Measurements from ENCODE around the gene DSP. TPM values are rescaled to one million over a fixed set of nuclear protein-coding genes. Genes with fewer than 3 reads are reported as not detected.

DSP gene
- total and polyA plus RNA-seq, 4 donors = 25.0 to 74.7 (median 34.1) TPM

- no peak overlapping the region for H3K27ac ChIP-seq (ENCODE audit: low read depth in 1 of 2, low read length in 2 of 2)
- H3K27me3 ChIP-seq (ENCODE audit: control insufficient read depth in 4 of 4, insufficient read depth in 4 of 4, low read length in 3 of 4) = no peaks in the 10 kb centered on the region
- no peaks in the 10 kb centered on the region for H3K9me3 ChIP-seq (ENCODE audit: control insufficient read depth in 4 of 4, low read length in 3 of 4)
- no peak overlapping the region for H3K4me3 ChIP-seq (ENCODE audit: low read depth in 1 of 3, low read length in 3 of 3)
- H3K9ac ChIP-seq (ENCODE audit: low read depth in 1 of 2, low read length in 2 of 2) = no peak overlapping the region
- TF ChIP-seq REST (IDR thresholded peaks at IDR 0.05) (no peak), ZBTB33 (IDR thresholded peaks at IDR 0.05) (no peak), HNF4A (conservative IDR thresholded peaks at IDR 0.05) (no peak), EGR1 (IDR thresholded peaks at IDR 0.05; ENCODE audit: low read depth in 2 of 2) (no peak), CTCF (IDR thresholded peaks at IDR 0.05; ENCODE audit: low read depth, low read length, missing input control) (no peak), ATF3 (IDR thresholded peaks at IDR 0.05) (no peak), TAF1 (conservative IDR thresholded peaks at IDR 0.05) (no peak), JUND (IDR thresholded peaks at IDR 0.05) (no peak), HNF4G (IDR thresholded peaks at IDR 0.05) (no peak)
- H3K4me1 ChIP-seq (ENCODE audit: control insufficient read depth in 4 of 4, insufficient read depth in 4 of 4, low read length in 3 of 4) = no peaks in the 10 kb centered on the region
- WGBS = 90% methylated on average over 9 of the region's 9 CpGs
- DNase-seq (ENCODE audit: low spot score) = no peak
- peaks cover 11 to 87% (median 75%) of the 10 kb centered on the region in 4 donors for H3K36me3 ChIP-seq (ENCODE audit: control insufficient read depth in 4 of 4, insufficient read depth in 3 of 4, low read depth in 1 of 4, low read length in 3 of 4)
These were observed 30.9 kb downstream of the DSP start for GRCh38 chr6:7572213-7572943.

GRCh38 chr6:7574500-7574899 lies 33.0 kb downstream of the DSP start:
- Histone ChIP-seq H3K9me3 (ENCODE audit: control insufficient read depth in 4 of 4, low read length in 3 of 4) (no peaks in the 10 kb centered on the region), H3K27ac (ENCODE audit: low read depth in 1 of 2, low read length in 2 of 2) (no peak overlapping the region), H3K4me3 (ENCODE audit: low read depth in 1 of 3, low read length in 3 of 3) (no peak overlapping the region), H3K27me3 (ENCODE audit: control insufficient read depth in 4 of 4, insufficient read depth in 4 of 4, low read length in 3 of 4) (no peaks in the 10 kb centered on the region), H3K9ac (ENCODE audit: low read depth in 1 of 2, low read length in 2 of 2) (no peak overlapping the region), H3K4me1 (ENCODE audit: control insufficient read depth in 4 of 4, insufficient read depth in 4 of 4, low read length in 3 of 4) (no peaks in the 10 kb centered on the region), H3K36me3 (ENCODE audit: control insufficient read depth in 4 of 4, insufficient read depth in 3 of 4, low read depth in 1 of 4, low read length in 3 of 4) (peaks cover 10 to 86% (median 70%) of the 10 kb centered on the region in 4 donors)
- 95% methylated on average over 2 of the region's 2 CpGs for WGBS
- DNase-seq (ENCODE audit: low spot score) = no peak
- TF ChIP-seq FOXA1 (IDR thresholded peaks at IDR 0.05) (no peak), EGR1 (IDR thresholded peaks at IDR 0.05; ENCODE audit: low read depth in 2 of 2) (no peak), RXRA (IDR thresholded peaks at IDR 0.05) (no peak), GABPA (IDR thresholded peaks at IDR 0.05 in 1 of 2, conservative IDR thresholded peaks at IDR 0.05 in 1 of 2) (no peak), ZBTB33 (IDR thresholded peaks at IDR 0.05) (no peak), HNF4A (conservative IDR thresholded peaks at IDR 0.05) (no peak), RAD21 (IDR thresholded peaks at IDR 0.05) (no peak), HNF4G (IDR thresholded peaks at IDR 0.05) (no peak), CTCF (IDR thresholded peaks at IDR 0.05; ENCODE audit: low read depth, low read length, missing input control) (no peak), MAX (IDR thresholded peaks at IDR 0.05) (no peak), SP1 (IDR thresholded peaks at IDR 0.05) (no peak)

Data from liver (tissue), 9 donors.